GM18907 (cell line): ENCODE measurements around the gene USP17L28.
"Not testable (repeated sequence)": the region's sequence is repeated elsewhere in the genome, so short reads cannot be mapped to it uniquely, and the experiment has no call there.

ENCODE experiments used
- ATAC-seq: cut with Tn5 transposase; IDR thresholded peaks from one replicate; pipeline ENCODE4 v1.9.1; 2021; ENCODE audit warnings: mild to moderate bottlenecking, moderate library complexity; ENCODE audit not compliant: unreplicated experiment

The USP17L28 gene

GRCh38 chr4:9348593-9348992 lies at the start of gene USP17L28:
Gene USP17L28, plus strand, starts transcription at chr4:9348893. Its CDS starts 0 bp downstream, at chr4:9348893.
- ATAC-seq: not testable (repeated sequence)

- not testable (repeated sequence) for ATAC-seq
These were observed 24.5 kb upstream of the USP17L28 start for GRCh38 chr4:9324191-9324590.

GRCh38 chr4:9324865-9325264 lies 23.8 kb upstream of the USP17L28 start, which contains the start of gene USP17L24:
Gene USP17L24, plus strand, starts transcription at chr4:9325165. Its CDS starts 0 bp downstream, at chr4:9325165.
- ATAC-seq: not testable (repeated sequence)

GRCh38 chr4:9329611-9330010 lies 19.1 kb upstream of the USP17L28 start, which contains the start of gene USP17L25:
Gene USP17L25, plus strand, starts transcription at chr4:9329911. Its CDS starts 0 bp downstream, at chr4:9329911.
- not testable (repeated sequence) for ATAC-seq

- not testable (repeated sequence) for ATAC-seq
These were observed 14.3 kb upstream of the USP17L28 start, which contains the start of gene USP17L26 for GRCh38 chr4:9334358-9334757. Gene USP17L26, plus strand, starts transcription at chr4:9334658. Its CDS starts 0 bp downstream, at chr4:9334658.

GRCh38 chr4:9339103-9339502 lies 9.6 kb upstream of the USP17L28 start, which contains the start of gene USP17L5:
Gene USP17L5, plus strand, starts transcription at chr4:9339403. Its CDS starts 0 bp downstream, at chr4:9339403.
- not testable (repeated sequence) for ATAC-seq

GRCh38 chr4:9343848-9344247 lies 4.8 kb upstream of the USP17L28 start, which contains the start of gene USP17L27:
Gene USP17L27, plus strand, starts transcription at chr4:9344148. Its CDS starts 0 bp downstream, at chr4:9344148.
- ATAC-seq: not testable (repeated sequence)

- ATAC-seq: not testable (repeated sequence)
These were observed 2.2 kb downstream of the USP17L28 start for GRCh38 chr4:9350866-9351265.

- not testable (repeated sequence) for ATAC-seq
These were observed 4.6 kb downstream of the USP17L28 start, which contains the start of gene USP17L29 for GRCh38 chr4:9353338-9353737. Gene USP17L29, plus strand, starts transcription at chr4:9353638. Its CDS starts 0 bp downstream, at chr4:9353638.

GRCh38 chr4:9362829-9363228 lies 14.1 kb downstream of the USP17L28 start, which contains the start of gene USP17L30:
Gene USP17L30, plus strand, starts transcription at chr4:9363129. Its CDS starts 0 bp downstream, at chr4:9363129.
- not testable (repeated sequence) for ATAC-seq

GRCh38 chr4:9379881-9380280 lies 31.2 kb downstream of the USP17L28 start:
- not testable (repeated sequence) for ATAC-seq

GRCh38 chr4:9381012-9381534 lies 32.4 kb downstream of the USP17L28 start:
- ATAC-seq: not testable (repeated sequence)

GRCh38 chr4:9384126-9384525 lies 35.4 kb downstream of the USP17L28 start:
- no peak for ATAC-seq

GRCh38 chr4:9389001-9389400 lies 40.3 kb downstream of the USP17L28 start:
- peak; percentile 60 for ATAC-seq
